Activated CD4-positive, alpha-beta T cell treated with anti-CD3 and anti-CD28 coated beads for 36 hours (primary cell): ENCODE measurements around the gene MKNK1. TPM values are rescaled to one million over a fixed set of nuclear protein-coding genes. Genes with fewer than 3 reads are reported as not detected.

Source experiments
- ATAC-seq: fragments of 200-7000 bp; cut with Tn5 transposase; one replicate; pipeline ENCODE4 v1.10.0; 2021; ENCODE audit warnings: mild to moderate bottlenecking, moderate library complexity
- CTCF ChIA-PET: fragments of 350-600 bp; sonication (Branson Sonifier 250); formaldehyde crosslinking; loops from one replicate; lab custom pipeline; 2021; ENCODE audit warnings: antibody characterized with exemption; lab: Charles Lee
- POLR2A ChIA-PET: fragments of 350-600 bp; sonication (Branson Sonifier 250); formaldehyde crosslinking; loops from one replicate; lab custom pipeline; 2021; ENCODE audit warnings: antibody characterized with exemption, inconsistent platforms; lab: Charles Lee
- DNase-seq: peaks from one replicate; pipeline ENCODE4 v3.0.0-alpha.2; 2020
- H3K27ac Mint-ChIP-seq: one replicate; pipeline ENCODE4 v1.8.0; 2021; ENCODE audit warnings: mixed read lengths
- H3K27me3 Mint-ChIP-seq: one replicate; pipeline ENCODE4 v1.8.0; 2021; ENCODE audit warnings: mixed read lengths
- H3K36me3 Mint-ChIP-seq: one replicate; pipeline ENCODE4 v1.8.0; 2021; ENCODE audit warnings: low read depth, mixed read lengths
- H3K4me1 Mint-ChIP-seq: one replicate; pipeline ENCODE4 v1.8.0; 2021; ENCODE audit warnings: mixed read lengths
- H3K4me3 Mint-ChIP-seq: one replicate; pipeline ENCODE4 v1.8.0; 2021; ENCODE audit warnings: mild to moderate bottlenecking, moderate library complexity, mixed read lengths
- H3K9me3 Mint-ChIP-seq: one replicate; pipeline ENCODE4 v1.8.0; 2021; ENCODE audit warnings: low read depth, mixed read lengths
- intact Hi-C, 2 experiments: fragments of 100-400 bp; cut with DNase I in 1 of 2; cut with micrococcal nuclease in 1 of 2; formaldehyde crosslinking; loops; one replicate each; pipeline versions ENCODE4 v1.14.2 to v1.15.1; 2022 to 2024; cut with DNase I, micrococcal nuclease
- total RNA-seq, 2 experiments: library from RNA; stranded (reverse); gene quantifications; one replicate each; pipeline ENCODE4 v1.2.3, GENCODE V29; 2021

Gene MKNK1
- total RNA-seq, 2 experiments from 2014 or later, result 27.8 to 31.0 TPM

DNA sequence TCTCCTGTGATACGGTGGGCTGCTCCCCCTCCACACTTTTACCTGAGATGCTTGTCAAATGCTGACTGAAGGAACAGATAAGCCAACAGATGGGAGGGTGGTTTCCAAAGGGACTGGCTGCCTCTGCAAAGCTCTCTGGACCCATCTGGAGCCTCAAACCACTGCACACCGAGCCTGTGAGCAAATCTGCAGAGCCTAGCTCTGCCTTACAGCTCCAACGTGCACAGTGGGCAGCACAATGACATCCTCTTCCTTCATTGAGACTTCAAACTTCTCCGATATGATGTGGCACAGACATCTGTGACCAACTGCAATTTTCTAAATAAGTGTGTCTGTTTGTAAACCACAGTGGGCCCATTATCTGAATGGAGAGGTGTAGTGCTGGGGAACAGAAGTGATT lies 26.4 kb downstream of the MKNK1 start:
- Mint-ChIP-seq H3K27ac (no peak overlapping the region), H3K4me3 (no peak overlapping the region), H3K4me1 (peaks cover 21% of the 10 kb centered on the region), H3K27me3 (no peaks in the 10 kb centered on the region), H3K36me3 (peaks cover 41% of the 10 kb centered on the region), H3K9me3 (no peaks in the 10 kb centered on the region)
- POLR2A ChIA-PET, result no interaction called here
- DNase-seq (no peak), ATAC-seq (no peak)
- CTCF ChIA-PET, result no interaction called here
- intact Hi-C loops, result no loop called here

GRCh38 chr1:46576596-46576995 lies 27.5 kb downstream of the MKNK1 start:
- ChIA-PET POLR2A (no interaction called here), CTCF (interaction anchor here (0.9 to 1.3 kb wide), 2 partner anchors 47 to 49 kb away, joined by 3 to 4 read pairs; no protein-coding TSS in a partner anchor)
- H3K27ac Mint-ChIP-seq, result no peak overlapping the region
- H3K4me1 Mint-ChIP-seq, result peaks cover 12% of the 10 kb centered on the region
- intact Hi-C loops, result no loop called here
- ATAC-seq (no peak), DNase-seq (no peak)
- no peaks in the 10 kb centered on the region for H3K27me3 Mint-ChIP-seq
- no peak overlapping the region for H3K4me3 Mint-ChIP-seq
- peaks cover 31% of the 10 kb centered on the region for H3K36me3 Mint-ChIP-seq
- H3K9me3 Mint-ChIP-seq, result no peaks in the 10 kb centered on the region

GRCh38 chr1:46575778-46576177 lies 28.3 kb downstream of the MKNK1 start:
- intact Hi-C loops, result no loop called here
- ATAC-seq (no peak), DNase-seq (no peak)
- peaks cover 28% of the 10 kb centered on the region for H3K36me3 Mint-ChIP-seq
- H3K9me3 Mint-ChIP-seq, result no peaks in the 10 kb centered on the region
- H3K4me3 Mint-ChIP-seq, result no peak overlapping the region
- no peaks in the 10 kb centered on the region for H3K27me3 Mint-ChIP-seq
- ChIA-PET CTCF (interaction anchor here (0.6 to 1.3 kb wide), 4 partner anchors 41 to 92 kb away, joined by 3 to 4 read pairs (median 3); partner anchors contain the start of gene MOB3C), POLR2A (no interaction called here)
- H3K4me1 Mint-ChIP-seq, result peaks cover 4% of the 10 kb centered on the region
- no peak overlapping the region for H3K27ac Mint-ChIP-seq

DNA sequence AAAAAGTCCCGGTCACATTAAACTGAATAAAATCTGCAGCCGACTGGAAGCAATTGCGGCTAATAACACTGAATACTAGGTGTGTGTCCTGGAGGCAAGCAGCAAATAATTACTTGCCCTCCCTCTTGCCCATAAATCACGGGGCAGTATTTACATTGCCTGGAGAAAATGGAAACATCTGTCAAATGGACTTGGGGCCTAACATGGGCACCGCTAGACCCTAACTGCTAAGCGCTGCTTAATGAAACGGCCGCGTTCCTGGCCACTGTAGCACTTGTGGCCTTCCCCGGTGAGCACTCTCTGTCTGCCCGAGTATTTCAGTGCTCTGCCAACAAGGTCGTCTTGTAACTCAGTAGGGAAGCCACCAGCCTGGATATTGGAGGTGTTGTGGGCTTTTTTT lies 28.8 kb downstream of the MKNK1 start:
- H3K4me1 Mint-ChIP-seq, result no peaks in the 10 kb centered on the region
- no peak overlapping the region for H3K27ac Mint-ChIP-seq
- DNase-seq, result no peak
- no peaks in the 10 kb centered on the region for H3K9me3 Mint-ChIP-seq
- no peaks in the 10 kb centered on the region for H3K27me3 Mint-ChIP-seq
- H3K36me3 Mint-ChIP-seq, result peaks cover 23% of the 10 kb centered on the region
- POLR2A ChIA-PET, result no interaction called here
- CTCF ChIA-PET, result interaction anchor here (0.7 to 1.3 kb wide), 3 partner anchors 45 to 92 kb away, joined by 3 to 4 read pairs (median 3); no protein-coding TSS in a partner anchor
- no peak overlapping the region for H3K4me3 Mint-ChIP-seq
- intact Hi-C loops, result no loop called here
- no peak for ATAC-seq

- Mint-ChIP-seq H3K27me3 (no peaks in the 10 kb centered on the region), H3K4me3 (no peak overlapping the region), H3K9me3 (no peaks in the 10 kb centered on the region), H3K4me1 (no peaks in the 10 kb centered on the region), H3K27ac (no peak overlapping the region), H3K36me3 (peaks cover 21% of the 10 kb centered on the region)
- POLR2A ChIA-PET, result interaction anchor here (0.7 kb wide), 1 partner anchor 106 kb away, joined by 3 read pairs; no protein-coding TSS in a partner anchor
- ATAC-seq (no peak), DNase-seq (no peak)
- CTCF ChIA-PET, result no interaction called here
- intact Hi-C loops, result no loop called here
Observed at GRCh38 chr1:46571691-46572225, 32.3 kb downstream of the MKNK1 start.

GRCh38 chr1:46569884-46570725 lies 34.0 kb downstream of the MKNK1 start:
- Mint-ChIP-seq H3K9me3 (no peaks in the 10 kb centered on the region), H3K36me3 (peaks cover 15% of the 10 kb centered on the region), H3K4me3 (no peak overlapping the region), H3K27ac (no peak overlapping the region), H3K4me1 (no peaks in the 10 kb centered on the region), H3K27me3 (no peaks in the 10 kb centered on the region)
- no peak for ATAC-seq
- POLR2A ChIA-PET, result no interaction called here
- DNase-seq, result no peak
- CTCF ChIA-PET, result interaction anchor here (0.5 to 0.7 kb wide), 2 partner anchors 144 to 213 kb away, joined by 3 to 4 read pairs; no protein-coding TSS in a partner anchor
- intact Hi-C loops, result no loop called here

GRCh38 chr1:46569116-46569515 lies 35.0 kb downstream of the MKNK1 start:
- H3K27ac Mint-ChIP-seq, result no peak overlapping the region
- H3K9me3 Mint-ChIP-seq, result no peaks in the 10 kb centered on the region
- POLR2A ChIA-PET, result no interaction called here
- CTCF ChIA-PET, result interaction anchor here (0.7 kb wide), 1 partner anchor 214 kb away, joined by 4 read pairs; no protein-coding TSS in a partner anchor
- ATAC-seq (no peak), DNase-seq (no peak)
- H3K4me1 Mint-ChIP-seq, result no peaks in the 10 kb centered on the region
- intact Hi-C loops, result no loop called here
- peaks cover 13% of the 10 kb centered on the region for H3K36me3 Mint-ChIP-seq
- no peaks in the 10 kb centered on the region for H3K27me3 Mint-ChIP-seq
- H3K4me3 Mint-ChIP-seq, result no peak overlapping the region

DNA sequence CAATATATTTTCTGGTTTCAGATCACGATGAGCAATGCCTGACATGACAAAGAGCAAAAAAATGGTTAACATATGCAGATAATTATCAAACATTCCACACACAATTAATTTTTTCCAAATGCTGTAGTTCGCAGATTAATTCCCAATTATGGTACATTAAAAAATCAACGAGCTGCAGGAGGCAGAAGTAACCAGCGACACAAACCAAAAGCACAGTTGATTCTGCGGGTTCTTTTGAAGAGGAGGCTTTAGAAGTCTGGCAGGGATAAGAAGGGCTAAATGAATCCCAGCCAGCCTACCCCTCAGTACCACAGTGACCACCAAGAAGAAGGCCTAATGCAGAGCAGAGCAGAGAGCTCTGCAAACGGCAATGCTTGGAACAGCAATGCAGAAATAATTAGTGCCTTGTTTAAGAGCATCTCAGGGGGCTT lies 35.6 kb downstream of the MKNK1 start:
- ChIA-PET CTCF (interaction anchor here (0.5 kb wide), 1 partner anchor 36 kb away, joined by 4 read pairs; no protein-coding TSS in a partner anchor), POLR2A (no interaction called here)
- no peak overlapping the region for H3K4me3 Mint-ChIP-seq
- ATAC-seq (no peak), DNase-seq (no peak)
- H3K27me3 Mint-ChIP-seq, result no peaks in the 10 kb centered on the region
- H3K4me1 Mint-ChIP-seq, result no peaks in the 10 kb centered on the region
- peaks cover 13% of the 10 kb centered on the region for H3K36me3 Mint-ChIP-seq
- H3K9me3 Mint-ChIP-seq, result no peaks in the 10 kb centered on the region
- no peak overlapping the region for H3K27ac Mint-ChIP-seq
- intact Hi-C loops, result no loop called here

- Mint-ChIP-seq H3K4me1 (no peaks in the 10 kb centered on the region), H3K4me3 (no peak overlapping the region), H3K9me3 (no peaks in the 10 kb centered on the region), H3K27ac (no peak overlapping the region), H3K27me3 (no peaks in the 10 kb centered on the region), H3K36me3 (peaks cover 11% of the 10 kb centered on the region)
- intact Hi-C loops, result no loop called here
- CTCF ChIA-PET, result interaction anchor here (0.7 to 0.9 kb wide), 3 partner anchors 27 to 115 kb away, joined by 3 read pairs; no protein-coding TSS in a partner anchor
- DNase-seq (no peak), ATAC-seq (no peak)
- POLR2A ChIA-PET, result no interaction called here
Observed at GRCh38 chr1:46563341-46563740, 40.7 kb downstream of the MKNK1 start.

DNA sequence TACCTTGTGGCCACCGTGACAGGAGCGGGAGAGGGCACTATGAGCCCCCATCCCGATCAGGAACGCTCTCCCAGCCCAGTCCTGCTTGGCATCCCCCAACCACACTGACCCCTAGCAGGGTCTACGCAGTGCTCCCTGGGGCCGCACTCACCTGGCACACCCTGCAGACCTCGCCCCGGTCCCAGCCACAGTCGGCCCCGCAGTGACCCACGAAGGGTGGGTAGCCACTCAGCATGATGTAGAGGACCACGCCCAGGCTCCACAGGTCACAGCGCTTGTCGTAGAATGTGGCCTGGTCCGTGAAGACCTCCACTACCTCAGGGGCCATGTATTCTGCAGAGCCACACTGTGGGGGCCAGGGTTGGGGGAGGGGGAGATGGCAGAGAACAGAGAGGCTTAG lies 41.6 kb downstream of the MKNK1 start:
- DNase-seq, result no peak
- ChIA-PET CTCF (interaction anchor here (0.6 kb wide), 1 partner anchor 144 kb away, joined by 3 read pairs; no protein-coding TSS in a partner anchor), POLR2A (no interaction called here)
- Mint-ChIP-seq H3K4me3 (no peak overlapping the region), H3K27me3 (no peaks in the 10 kb centered on the region), H3K9me3 (no peaks in the 10 kb centered on the region), H3K4me1 (no peaks in the 10 kb centered on the region), H3K36me3 (peaks cover 3% of the 10 kb centered on the region), H3K27ac (no peak overlapping the region)
- intact Hi-C loops, result no loop called here
- ATAC-seq, result no peak

DNA sequence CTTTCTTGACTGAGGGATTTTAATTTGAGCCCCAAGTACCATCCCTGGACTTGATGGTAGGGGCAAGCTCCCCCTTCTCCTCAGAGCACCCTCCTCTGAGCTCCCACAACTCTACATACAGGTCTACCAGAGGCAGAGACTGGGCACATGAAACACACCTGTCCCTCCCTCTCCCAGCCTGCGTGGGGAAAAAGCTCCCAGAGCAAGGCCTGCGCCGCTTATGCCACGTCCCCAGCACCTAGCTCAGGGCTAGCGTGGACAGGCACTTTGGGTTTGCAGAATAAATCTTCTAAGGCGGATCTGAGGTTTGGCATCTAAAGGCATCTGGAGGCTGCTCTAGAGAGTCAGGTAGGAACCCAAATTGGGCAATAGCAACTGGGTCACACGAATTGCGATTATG lies 45.1 kb downstream of the MKNK1 start:
- POLR2A ChIA-PET, result interaction anchor here (0.6 kb wide), 1 partner anchor 273 kb away, joined by 3 read pairs; no protein-coding TSS in a partner anchor
- CTCF ChIA-PET, result interaction anchor here (0.5 kb wide), 1 partner anchor 41 kb away, joined by 3 read pairs; no protein-coding TSS in a partner anchor
- Mint-ChIP-seq H3K4me1 (no peaks in the 10 kb centered on the region), H3K9me3 (no peaks in the 10 kb centered on the region), H3K36me3 (no peaks in the 10 kb centered on the region), H3K4me3 (no peak overlapping the region), H3K27ac (no peak overlapping the region), H3K27me3 (no peaks in the 10 kb centered on the region)
- intact Hi-C loops, result no loop called here
- DNase-seq (no peak), ATAC-seq (no peak)
